Hepatic stellate cell (primary cell): ENCODE results near the gene CFAP299.
A peak's percentile ranks its signal among the peaks of the same experiment; 100 is the strongest.
"Not testable (repeated sequence)": the region's sequence is repeated elsewhere in the genome, so short reads cannot be mapped to it uniquely, and the experiment has no call there.

ENCODE experiments used
- DNase-seq: peaks from one replicate; pipeline ENCODE4 v3.0.0; 2011; ENCODE audit warnings: low spot score

The CFAP299 gene

GRCh38 chr4:80331693-80332092, 3.8 kb upstream of the CFAP299 start:
- DNase-seq: no peak

DNA sequence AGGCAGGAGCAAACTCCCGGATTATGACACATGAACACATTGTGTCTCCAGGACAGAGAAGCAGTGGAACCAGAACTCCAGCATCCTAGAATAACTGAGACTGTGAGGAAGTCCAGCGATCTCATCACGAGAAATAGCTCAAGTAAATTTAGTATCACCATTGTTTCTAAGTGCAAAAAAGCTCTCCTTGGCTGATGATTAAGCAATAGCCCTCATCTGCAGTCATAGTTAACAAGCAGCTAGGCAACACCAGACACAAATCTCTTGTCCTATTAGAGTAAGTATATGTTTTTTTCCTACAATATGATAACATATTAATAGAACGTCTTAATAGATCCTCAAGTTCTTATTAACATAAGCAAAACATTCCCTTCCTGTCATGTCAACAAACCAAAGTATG, 2.4 kb upstream of the CFAP299 start:
- DNase-seq: no peak

DNA sequence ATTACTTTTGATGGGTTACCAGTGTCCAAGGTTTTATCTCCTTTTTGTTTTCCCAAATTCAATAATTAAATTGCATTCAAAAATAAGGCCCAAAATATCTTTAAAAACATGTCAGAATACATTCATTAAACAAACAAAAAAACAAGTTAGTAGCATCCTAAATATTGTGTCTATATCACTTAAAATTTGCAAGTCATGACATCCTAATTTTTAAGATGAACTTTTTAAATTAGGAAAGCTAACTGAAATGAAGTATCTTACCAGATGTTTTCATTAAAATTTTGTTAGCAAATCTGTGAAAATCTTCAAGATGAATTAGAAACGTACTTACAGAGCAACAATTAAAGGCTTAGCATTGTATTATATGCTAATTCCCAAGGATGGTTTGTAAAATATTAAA, 962 bp upstream of the CFAP299 start:
- DNase-seq: no peak

DNA sequence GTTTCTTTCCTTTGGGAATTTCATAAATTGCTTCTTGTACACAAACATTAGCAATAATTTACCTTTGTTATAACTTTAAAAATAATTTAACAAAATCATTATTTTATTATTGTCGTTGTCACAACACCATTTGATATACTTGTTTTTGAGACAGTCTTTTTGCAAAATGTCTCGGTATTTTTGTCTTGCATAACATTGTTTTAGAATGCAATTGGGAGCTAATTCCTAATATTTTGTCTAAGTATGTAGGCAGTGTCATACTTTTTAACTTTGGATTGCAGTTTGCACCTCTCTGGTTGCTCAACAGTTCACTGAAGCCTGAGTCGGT, 340 bp upstream of the CFAP299 start:
- DNase-seq: no peak

DNA sequence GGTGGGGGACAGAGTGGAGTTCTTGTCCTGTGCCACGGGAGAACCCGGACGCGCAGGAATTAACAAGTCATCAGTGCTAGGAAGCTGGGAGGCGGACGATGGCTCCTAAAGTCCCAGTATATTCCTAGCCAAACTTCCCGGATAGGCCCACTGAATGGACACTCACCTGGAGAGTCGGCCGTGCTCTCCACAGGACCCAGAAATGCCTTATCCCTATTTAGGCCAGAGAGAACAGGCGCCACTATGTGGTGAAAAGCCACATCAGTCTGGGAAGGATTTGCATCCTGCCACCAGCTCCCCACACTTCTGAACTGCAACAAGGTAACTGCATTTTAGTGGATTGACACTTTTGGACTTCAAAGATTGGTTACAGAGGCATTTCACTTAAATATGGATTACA, 1.1 kb downstream of the CFAP299 start:
- no peak for DNase-seq

DNA sequence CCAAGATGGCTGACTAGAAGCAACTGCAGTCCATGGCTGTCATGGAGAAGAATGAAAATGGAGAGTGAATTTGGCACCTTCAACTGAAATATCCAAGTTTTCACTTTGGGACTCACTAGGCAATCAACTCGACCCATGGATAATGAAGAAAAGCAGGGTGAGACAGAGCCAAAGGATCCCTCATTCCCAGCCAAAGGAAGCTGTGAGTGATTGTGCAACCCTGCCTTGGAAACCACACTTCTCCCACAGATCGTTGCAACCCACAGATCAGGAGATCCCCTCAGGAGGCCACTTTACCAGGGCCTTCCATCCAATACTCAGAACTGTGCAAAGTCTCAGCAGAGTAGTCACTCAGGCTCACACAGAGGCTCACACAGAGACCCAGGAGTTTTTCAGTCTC, 4.5 kb downstream of the CFAP299 start:
- no peak for DNase-seq

GRCh38 chr4:80342684-80343083, 7.2 kb downstream of the CFAP299 start:
- DNase-seq: not testable (repeated sequence)

DNA sequence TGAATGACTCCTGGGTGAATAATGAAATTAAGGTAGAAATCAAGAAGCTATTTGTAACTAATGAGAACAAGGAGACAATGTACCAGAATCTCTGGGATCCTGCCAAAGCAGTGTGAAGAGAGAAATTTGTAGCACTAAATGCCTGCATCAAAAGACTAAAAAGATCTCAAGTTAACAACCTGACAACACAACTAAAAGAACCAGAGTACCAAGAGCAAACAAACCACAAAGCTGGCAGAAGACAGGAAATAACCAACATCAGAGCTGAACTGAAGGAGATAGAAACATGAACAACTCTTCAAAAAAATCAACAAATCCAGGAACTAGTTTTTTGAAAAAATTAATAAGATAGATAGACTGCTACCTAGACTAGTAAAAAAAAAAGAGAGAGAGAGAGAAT, 8.4 kb downstream of the CFAP299 start:
- no peak for DNase-seq

DNA sequence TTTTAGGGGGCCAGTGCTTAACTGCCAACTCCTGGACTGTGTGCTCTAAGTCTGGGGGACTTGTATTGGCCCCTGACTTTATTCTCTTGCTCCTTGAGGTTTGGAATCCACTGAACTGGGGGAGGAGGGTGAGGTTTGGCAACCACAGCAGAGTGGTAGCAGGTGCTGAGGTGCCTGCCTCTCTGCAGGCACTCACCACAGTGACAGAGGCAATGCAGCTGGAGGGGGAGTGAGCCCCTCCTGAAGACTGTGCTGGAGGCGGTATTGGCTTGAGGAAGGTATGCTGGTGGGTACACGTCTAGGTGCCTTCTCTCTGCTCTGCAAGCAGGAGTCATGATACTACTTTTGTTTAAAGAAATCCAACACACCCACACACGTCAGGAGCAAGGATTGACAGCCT, 24.6 kb downstream of the CFAP299 start:
- no peak for DNase-seq

DNA sequence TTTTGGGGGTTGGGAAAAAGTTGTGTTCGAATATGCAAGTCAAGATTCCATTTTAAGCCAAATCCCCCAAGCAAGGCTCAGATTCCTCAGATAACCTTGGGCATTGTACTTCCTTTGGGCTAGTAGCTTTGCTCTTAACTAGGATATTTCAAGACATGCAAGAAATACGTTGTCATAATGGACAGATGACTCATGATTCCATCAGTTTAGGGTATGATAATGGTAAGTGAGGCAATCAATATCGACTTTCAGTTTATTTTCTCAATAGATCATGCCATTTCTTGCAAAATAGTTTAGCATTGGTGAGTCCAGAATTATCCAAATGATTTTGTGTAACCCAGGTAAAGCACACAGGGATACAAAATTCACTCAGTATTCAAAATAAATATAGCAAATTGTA, 25.4 kb downstream of the CFAP299 start:
- no peak for DNase-seq

- peak; percentile 15 for DNase-seq
These were observed 25.9 kb downstream of the CFAP299 start for GRCh38 chr4:80361329-80361900.

DNA sequence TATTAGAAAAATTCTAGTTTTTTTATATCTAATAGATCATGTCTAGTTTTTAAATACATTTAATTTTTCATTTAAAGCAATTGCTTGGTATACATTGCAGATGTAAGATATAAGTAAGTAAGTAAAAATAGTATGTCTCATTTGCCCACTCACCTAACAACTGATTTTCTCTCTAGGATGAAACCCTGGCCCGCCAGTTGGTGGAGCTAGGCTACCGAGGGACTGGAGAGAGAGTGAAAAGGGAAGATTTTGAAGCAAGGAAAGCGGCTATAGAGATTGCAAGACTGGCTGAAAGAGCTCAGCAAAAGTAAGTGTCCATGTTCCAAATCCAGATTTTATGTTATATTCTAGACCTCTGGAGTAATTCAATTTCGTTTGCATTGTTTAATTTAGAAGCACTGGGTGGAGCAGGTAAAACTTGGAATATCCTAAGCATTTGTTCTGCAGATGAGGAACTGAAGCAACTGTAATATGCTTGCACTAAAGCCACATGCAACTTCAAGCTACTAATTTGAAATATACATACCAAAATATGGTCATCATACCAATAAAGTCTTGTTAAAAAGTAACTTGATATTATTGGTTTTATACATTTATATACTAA, 27.1 kb downstream of the CFAP299 start:
- peak; percentile 15 for DNase-seq

GRCh38 chr4:80365928-80366327, 30.4 kb downstream of the CFAP299 start:
- peak; percentile 64 for DNase-seq

- DNase-seq: peak; percentile 21
These were observed 32.2 kb downstream of the CFAP299 start for GRCh38 chr4:80367737-80368136.

GRCh38 chr4:80370635-80371034, 35.1 kb downstream of the CFAP299 start:
- DNase-seq: no peak

DNA sequence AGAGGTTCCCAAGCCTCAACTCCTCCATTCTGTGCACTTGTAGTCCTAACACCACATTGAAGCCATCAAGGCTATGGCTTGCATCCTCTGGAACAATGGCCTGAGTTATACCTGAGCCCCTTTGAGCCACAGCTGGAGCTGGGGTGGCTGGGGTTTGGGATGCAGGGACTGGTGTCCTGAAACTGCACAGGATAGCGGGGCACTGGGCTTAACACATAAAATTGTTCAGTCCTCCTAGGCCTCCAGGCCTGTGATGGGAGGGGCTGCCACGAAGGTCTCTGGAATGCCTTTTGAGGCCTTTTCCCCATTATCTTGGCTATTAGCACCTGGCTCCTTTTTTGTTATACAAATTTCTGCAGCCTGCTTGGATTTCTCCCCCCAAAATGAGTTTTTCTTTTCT, 35.5 kb downstream of the CFAP299 start:
- DNase-seq: no peak

GRCh38 chr4:80374180-80374579, 38.6 kb downstream of the CFAP299 start:
- DNase-seq: no peak

GRCh38 chr4:80382090-80382832, 46.7 kb downstream of the CFAP299 start:
- DNase-seq: no peak

DNA sequence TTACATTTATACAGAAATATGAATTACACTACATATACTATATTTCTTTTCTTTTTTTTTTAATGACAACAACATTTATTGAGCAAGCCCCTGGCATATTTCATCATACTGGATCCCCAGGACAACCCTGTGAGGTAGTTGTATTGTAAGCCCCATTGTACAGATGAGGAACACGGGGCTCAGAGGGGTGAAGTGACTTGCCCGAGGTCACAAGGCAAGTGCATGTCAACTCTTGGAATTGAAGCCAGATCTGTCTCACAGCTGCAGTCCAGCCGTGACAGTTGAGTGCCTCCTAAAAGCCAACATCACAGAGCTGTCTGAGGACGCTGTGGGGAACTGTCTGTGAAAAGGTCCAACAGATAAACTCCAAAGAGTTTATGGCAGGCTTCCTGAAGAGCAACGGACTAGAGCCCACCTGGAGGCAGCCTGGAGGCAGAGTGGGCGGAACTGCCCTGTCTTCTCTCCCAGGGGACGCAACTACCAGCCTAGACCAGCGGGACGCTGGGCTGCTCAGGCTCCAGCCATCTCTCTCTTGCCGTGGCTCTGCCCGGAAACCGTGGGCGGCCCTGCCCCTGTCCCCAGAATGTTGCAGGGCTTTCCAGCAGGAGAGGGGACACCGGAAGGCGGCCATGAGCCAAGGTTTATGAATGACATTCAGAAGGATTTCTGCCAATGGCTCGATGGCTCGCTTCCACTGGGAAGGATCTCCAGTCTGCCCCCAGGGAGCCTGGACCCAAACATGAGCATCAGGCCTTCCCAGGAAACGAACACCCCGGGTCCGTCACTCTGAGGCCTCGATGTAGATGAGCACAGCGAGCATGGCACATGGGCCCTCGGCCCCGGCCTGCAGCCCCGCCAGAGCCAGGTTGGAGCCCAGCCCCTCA, 50.1 kb downstream of the CFAP299 start:
- DNase-seq: no peak

DNA sequence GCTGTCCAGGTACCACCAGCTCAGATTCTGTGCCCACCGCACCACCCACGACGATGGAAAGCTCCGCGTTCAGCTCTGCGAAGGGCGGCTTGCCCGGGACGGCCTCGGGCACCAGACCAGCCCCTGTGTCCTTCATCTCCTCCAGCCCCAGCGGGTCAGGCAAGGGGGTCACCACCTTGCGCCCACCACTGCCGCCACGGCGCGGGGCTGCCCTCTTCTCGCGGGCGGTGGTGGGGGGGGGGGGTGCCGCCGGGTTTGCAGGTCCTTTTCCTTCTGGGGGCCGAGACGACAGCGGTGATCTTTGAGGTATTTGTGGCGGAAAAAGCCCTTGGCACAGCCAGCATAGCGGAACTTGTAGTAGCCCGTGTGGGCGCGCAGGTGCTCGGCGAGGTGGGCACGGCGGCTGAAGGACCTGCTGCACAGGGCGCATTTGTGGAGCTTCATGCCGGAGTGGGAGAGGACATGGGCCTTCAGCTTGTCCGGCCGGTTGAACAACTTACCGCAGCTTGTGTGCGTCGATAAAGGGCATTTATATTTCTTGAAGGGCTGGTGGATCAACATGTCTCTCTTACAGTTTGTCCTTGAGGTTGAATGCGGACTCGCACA, 50.9 kb downstream of the CFAP299 start:
- no peak for DNase-seq

DNA sequence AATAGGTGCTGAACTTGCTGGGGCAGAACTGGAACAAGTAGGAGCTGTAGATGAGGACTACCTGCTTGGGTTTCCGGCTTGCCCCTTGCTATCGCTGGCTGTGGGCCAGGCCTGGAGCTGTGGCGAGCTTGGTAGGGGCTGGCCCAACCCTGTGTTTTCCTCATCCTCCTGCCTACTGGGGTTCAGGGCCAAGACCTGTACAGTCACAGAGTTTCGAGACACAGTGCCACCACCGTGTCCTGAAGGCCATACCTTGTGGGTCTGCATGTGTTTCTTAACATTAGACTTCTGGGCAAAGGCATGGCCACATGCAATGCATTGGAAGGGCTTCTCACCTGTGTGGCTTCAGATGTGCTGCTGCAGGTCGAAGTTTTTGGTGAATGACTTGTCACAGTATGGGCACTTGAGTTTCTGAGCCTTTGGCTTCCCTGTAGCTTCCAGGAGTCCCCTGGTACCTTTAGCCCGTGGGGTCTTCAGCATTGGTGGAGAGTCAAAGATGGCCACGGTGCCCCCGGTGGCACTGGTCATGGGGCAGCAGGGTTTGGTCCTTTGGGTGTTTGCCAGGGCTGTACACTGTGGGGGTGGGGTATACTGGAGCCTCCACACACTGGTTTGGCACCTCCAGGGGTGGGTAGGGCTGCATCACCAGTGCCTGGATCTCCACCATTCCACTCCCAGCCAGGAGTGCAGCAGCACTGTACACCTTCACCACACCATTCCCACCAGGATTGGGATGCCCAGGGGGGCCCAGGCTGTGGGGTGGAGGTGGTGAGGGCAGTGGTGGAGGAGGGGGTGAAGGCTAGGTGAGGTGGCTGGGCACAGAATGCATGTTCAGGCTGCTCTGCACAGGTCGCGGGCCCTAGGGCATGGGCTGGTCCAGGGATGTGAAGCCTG, 52.1 kb downstream of the CFAP299 start:
- no peak for DNase-seq

DNA sequence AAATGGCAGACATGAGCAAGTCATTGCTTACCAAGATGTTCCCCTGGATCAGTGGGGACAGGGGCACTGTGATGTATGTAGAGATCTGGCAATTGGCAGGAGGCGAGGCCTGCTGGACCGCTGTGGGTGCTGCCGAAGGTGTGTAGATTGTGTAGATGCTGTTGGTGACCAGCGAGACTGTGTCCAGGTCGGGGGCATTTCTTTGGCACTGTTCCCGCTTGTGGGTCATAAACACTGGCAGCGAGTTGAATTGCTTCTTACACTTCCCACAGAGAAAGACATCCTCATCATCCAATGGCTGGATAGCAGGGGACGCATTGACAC, 52.7 kb downstream of the CFAP299 start:
- no peak for DNase-seq
